GM21619 (cell line): ENCODE measurements around the gene JARID2.

Experiments
- ATAC-seq: cut with Tn5 transposase; IDR thresholded peaks from one replicate; pipeline ENCODE4 v1.9.1; 2021; ENCODE audit not compliant: unreplicated experiment

JARID2 gene

DNA sequence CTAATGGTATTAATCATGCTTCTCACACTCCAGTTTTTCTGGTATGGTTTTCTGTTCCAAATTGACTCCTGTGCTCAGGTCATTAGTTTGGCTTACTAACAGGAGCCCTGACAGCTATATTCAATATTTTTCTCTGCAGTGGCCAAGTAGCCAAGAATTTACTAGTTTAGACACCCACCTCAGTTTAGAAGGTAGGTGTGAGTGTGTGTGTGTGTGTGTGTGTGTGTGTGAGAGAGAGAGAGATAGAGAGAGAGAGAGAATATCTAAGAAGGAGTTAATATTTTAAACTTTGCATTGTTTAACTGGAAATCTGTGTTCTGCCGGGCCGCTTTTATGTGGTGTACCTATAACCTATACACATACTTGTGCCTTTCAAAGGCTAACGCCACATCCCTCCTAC, 18.5 kb downstream of the JARID2 start:
- no peak for ATAC-seq

DNA sequence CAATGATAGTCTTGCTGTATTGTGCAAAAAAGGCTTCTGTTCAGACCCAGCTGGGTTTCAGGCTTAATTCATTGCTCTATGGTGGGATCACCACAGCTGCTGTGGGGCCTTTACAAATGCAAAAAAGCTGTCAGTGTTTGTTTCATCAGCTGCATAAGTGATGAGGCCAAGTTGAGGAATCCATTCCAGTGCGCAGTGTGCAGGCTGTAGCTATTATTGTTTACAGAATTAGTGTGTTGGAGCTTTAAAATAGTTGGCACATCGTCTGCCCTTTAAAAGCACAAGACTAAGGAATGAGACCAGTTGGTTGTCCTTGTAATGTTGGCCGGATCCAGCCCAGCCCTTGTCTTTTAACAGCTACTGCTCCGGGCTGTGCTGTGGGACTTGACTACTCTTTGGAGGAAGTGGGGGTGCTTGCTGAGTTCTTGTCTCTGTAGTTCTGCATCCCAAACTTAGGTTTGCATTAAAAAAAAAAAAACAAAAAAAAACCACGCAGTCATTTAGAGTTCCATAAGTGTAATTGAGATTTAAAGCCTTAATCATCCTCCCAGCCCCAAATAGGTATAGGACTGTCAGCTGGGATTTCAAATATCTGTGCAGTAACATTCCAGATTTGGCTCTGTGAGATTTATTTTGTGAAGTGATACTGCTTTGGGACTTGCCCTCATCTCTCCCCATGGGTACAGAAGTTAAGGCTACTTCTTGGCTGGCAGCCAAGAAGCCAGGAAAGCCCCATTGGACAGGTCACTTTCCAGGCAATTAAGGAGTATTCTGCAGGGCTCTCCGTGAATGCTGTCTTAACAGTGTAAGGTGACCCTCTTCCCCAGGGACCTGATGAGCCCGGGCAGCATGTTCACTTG, 19.3 kb downstream of the JARID2 start:
- ATAC-seq: no peak

DNA sequence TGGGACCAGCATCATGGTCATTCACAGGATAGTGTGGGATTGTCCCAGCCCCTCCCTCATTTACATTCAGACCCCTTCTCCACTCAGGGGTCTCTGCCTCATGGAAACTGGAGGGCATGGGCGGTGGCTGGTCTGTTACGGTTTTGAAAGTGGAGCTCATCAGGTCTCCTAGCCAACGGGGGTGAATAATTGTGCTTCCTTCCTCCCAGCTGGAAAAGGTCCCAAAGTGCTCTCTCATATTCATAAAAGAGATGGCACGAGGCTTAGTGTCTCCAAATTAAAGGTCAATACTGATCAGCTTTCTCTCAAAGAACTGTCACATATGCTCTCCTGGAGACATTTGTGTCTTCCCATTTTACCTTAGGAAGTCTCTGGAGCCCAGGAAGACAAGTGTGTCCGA, 19.9 kb downstream of the JARID2 start:
- ATAC-seq: no peak

DNA sequence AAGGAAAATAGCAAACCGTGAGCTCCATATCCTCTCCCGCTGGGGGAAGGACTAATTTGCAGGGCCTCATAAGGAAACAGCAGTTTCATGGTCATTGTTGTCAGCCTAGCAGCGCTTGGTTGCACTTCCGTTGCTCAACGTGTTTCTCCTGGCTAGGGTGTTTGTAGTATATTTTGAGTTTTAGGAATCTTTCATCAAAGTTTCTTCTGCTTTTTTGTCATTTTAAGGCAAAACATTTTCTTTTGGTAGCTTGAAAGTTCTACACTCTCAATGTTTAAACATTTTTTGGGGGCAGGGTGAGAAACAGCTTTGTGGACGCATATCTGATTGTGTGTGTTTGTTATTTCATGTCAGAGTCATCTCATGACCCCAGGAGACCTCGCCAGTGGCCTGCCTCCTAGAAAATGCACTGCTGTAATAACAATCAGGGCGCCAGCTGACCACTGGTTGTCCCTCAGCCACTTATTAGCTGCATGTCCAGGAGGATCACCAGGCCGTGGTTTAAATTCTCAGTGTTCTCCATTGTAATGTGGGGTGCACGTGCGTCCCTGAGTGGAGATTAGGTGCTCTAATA, 20.6 kb downstream of the JARID2 start:
- peak; percentile 56 for ATAC-seq

DNA sequence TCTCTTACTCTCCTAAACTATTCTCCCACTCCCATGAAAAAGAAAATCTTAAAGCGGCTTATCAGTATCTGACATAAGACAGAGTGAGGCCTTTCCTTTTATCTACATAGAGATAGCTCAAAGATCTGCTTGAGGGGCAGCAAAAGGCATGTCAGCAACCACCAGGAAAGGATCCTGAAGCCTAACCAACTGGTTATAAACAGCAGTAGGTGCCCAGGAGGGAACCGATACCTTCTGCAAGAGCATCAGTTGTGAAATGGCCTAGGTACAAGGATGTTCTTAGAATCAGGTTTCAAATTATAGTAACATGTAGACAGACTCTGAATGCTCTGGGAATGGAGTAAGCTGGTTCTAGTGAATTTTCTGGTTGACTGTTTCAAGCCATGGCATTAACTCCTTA, 21.4 kb downstream of the JARID2 start:
- ATAC-seq: no peak

DNA sequence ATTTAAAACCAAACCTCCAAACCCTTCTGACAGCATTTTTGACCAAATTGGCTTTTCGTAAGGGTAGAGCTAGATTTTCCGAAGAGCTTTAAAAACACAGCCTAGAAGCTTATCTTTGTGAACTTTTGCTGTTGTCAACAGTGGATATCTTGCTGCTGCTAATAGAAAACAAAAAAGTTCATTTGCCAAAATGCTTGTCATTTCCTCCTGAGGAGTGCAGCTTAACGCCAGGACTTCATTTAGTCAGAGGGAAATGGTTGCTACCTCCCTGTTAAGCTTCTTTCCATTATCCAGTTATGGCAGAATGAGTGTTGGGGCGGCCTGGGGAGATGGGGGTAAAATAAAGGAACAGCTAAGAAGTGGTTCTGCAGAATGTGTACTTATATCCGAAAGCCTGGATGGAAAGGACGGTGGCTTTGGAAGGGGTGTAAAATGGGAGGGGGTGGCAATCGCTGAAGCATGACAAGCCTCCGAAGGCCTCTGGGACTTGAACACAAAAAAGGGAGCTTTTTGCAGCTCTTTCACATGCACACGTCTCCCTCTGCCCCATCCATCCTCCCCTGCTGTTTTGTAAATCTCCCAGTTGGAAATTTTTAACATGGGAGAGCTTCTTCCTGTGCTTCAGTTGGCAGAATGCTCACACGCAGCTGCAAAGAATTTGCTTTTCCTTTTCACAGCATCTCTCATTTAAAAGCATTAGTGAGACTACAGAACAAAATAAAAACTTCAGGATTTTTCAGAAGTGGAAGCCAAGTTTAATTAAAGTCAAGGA, 22.5 kb downstream of the JARID2 start:
- no peak for ATAC-seq

DNA sequence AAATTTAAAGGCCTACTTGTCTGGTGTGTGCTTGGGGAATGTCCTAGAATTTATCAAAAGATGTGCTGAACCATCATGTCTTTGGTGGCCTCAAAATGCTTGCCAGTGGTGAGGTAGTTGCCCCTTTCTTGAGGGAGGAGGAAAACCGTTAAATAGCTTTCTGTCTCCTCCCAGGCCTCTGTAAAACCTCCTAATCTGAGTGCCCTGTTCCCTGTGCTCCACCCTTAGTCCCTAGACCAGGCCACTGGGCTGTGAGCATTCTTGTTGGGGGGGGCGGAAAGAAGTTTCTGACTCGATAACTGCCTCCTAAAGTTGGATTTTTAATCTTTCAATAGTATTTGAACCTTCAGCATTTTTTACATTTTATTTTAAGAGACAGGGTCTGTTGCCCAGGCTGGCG, 23.1 kb downstream of the JARID2 start:
- ATAC-seq: no peak

DNA sequence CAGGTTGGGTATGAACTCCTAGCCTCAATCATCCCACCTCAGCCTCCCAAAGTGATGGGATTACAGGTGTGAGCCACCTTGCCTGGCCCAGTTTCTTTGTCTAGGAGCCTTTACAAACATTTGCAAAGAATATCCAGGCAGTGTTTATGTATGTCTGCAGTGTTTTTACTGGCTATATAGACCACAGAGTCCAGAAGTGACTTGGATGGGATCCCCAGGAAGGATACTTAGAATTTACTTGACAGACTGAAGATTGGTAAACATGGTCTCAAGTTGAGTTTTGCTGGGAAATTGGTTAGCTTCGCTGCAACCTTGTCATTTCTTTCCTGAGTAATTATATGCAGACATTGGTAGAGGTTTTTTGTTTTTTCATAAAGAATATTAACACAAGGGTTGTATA, 23.8 kb downstream of the JARID2 start:
- ATAC-seq: no peak

DNA sequence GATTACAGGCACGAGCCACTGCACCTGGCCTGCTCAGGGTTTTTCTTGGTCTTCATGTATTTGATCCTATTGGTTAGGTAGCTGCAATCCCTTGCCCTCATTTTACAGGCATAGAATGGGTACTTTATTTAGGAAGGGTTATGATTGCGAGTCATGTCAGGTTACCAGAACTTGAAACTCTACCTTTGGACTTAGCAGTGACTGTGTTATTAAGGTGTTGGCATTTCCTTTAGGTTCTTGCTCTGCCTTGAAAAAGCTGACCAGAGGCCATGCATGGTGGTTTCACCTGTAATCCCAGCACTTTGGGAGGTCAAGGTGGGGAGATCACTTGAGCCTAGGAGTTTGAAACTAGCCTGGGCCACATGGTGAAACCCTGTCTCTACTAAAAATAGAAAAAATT, 24.5 kb downstream of the JARID2 start:
- no peak for ATAC-seq

DNA sequence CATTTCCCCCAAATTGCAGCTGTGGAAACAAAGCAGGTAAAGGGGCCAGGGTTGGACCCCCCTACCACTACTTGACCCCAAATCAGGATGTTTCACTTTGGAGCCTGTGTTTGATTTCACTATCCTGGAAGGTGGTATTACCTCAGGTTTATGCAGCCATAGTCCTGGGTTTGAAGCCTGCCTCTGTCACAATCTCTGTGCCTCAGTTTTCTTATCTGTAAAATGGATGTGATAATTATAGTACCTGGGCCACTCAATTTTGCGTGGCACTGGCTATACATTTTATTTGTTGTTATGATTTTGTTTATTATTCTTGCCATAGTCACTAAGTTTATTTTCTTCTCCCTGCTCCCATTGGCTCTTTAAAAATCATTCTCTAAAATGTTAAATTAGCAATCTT, 26.7 kb downstream of the JARID2 start:
- ATAC-seq: no peak

DNA sequence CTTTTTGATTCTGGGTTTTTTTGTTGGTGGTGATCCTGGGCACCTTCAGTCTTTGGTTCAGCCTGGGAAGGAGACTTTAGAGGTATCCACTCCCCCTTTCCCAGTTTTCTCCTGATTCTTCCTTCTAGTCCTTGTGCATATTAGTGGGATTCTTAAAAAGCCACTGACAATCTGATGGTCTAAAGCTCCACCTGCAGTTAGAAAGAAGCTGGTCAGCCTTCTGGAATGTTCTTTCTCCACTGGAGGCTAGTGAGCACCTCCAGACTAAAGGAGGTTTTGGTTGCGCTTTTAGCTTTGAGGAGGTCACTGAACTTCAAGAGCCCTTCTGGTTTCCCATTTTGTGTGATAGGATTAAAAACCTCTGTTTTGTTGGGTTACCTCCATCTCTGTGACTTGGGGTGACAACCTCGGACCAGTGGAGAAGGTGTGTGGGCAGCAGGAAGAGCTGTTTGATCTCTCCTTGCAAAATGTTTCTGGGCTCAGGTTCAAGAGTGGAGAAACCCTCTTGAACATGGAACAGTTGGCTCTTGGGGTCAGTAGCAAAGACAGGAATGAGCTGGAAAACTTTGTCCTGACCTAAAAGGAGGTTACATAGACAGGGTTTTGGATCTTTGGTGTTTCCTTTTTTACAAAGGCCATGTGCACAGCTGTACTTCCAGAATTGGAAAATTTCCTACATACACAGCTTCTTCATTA, 29.0 kb downstream of the JARID2 start:
- ATAC-seq: no peak

DNA sequence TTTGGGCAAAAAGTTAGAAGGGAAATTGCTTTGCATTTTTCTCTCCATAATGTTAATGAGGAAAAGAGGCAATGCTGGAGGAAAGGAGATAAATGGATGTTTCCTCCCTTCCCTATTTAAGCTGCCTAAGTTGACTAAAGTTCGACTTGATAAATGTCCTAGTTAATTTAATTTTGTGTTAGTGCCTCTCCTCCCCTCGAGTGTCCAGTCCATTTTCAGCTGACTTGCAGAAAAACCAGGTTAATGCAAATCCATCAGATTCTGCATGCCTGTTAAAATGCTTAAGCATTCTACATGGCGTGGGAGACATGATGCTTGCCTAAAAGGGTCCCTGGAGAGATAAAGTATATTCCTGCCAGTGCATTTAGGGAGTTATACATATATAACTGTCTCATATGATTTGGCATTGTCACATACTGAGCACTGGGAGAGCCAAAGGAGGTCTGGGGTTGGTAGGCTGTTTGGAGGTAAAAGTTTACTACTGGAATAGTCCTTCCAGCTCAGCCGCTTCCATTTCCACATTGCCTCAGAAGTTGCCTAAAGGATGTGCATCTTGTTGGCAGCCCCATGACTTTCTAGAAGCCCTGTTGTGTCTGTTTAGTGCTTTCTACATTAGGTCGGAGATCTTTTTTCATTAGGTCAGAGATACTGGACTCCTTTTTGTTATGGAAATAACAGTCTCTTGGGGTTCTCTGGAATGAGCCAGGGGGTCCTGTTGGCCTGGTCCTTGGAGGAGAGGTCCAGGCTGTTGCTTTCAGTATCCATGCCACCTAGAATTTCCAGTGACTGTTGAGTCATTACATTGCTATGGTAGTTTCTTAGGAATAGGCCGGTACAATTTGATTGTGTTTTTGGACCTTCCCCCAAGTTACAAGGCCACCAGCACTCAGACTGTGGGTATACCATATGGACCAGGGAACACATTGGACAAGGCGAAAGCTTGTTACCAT, 30.4 kb downstream of the JARID2 start:
- no peak for ATAC-seq

DNA sequence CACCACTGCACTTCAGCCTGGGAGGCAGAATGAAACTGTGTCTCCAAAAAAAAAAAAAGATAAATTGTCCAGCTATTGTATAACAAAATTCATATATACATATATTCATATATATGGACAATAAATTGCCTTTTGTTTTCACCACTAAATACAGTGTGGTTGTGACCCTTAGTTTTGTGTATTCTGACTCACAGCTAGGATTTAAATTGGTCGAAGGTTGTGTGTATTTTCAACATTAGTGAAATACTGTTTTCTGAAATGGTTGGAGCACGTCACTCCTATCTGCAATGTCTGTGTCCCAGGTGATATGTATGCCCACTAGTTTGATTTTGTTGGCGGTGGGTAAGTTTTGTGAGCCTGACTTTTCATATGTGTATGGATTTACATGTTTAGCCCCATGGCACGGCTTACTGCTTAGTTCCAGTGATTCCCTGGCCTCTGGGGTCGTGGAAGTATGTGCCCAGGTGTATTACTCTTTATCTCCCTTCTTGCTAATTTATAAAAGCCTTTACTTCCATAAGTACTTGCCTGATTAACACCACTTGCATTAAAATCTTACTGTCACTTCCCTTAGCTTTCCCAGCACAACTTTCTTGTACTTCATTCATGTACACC, 33.3 kb downstream of the JARID2 start:
- no peak for ATAC-seq

DNA sequence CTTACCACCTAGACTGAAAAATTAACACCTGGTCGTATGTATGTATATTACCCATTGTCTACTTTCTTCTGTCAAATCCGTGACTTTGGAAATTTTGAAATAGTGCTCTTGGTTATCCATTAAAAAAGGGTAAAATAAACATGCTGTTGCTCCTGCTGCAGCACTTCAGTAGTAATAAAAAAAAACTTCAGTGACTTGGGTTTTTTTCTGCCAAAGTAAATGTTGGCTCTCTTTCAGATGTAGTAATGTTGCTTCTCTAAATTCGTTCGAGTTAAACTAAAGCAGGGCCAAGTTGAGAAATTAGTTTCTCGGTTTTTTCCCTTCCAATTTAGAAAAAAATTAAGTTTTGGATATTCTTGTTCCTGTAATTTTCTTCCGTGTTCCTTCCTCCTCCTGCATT, 34.2 kb downstream of the JARID2 start:
- ATAC-seq: no peak

DNA sequence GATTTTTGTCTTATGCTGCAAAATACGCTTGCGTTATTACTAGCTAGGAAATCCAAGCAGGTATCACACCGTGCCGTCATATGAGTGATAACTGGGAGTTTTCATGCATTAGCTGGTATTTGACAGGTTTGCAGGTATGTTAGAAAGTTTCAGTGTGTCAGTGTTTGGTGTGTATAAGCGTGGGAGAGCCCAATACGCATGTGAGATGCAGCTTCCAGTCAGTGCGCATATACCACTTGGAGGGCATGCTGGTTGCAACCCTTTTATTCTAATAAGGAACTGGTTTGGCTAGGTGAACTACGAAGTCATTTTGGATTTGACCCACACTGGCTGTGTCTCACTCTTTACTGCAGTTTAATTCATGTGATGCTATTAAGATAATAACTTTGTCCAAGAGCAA, 35.1 kb downstream of the JARID2 start:
- ATAC-seq: no peak

DNA sequence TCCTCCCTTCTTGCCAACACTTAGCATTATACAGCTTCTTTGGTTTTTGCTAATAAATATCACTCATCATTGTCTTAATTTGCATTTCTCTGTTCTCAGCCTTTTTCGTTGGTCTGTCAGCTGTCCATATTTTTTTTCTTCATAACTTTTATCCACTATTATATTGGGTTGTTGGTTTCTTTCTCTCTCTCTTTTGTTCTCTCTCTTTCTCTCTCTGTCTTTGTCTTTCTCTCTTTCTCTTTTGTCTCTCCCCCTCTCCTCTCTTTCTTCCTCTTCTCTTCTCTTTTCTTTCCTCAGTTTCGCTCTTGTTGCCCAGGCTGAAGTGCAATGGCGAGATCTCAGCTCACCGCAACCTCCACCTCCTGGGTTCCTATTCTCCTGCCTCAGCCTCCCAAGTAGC, 36.5 kb downstream of the JARID2 start:
- ATAC-seq: no peak

DNA sequence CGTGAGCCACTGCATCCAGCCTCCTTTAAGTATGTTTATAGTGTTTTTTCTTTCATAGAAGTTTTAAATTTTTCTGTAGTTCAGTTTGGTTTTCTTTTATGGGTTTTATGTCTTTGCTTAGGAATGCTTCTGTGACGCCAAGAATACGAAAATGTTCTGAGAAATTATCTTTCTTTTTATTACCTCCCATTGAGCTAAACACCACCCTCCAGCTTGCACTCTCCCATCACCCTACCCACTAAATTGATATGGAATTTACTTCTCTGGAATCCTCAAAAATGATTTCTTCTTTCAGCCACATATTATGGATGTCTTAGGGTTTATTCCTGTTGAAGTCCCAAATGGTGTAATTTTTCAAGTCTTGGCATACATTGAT, 38.1 kb downstream of the JARID2 start:
- ATAC-seq: no peak

DNA sequence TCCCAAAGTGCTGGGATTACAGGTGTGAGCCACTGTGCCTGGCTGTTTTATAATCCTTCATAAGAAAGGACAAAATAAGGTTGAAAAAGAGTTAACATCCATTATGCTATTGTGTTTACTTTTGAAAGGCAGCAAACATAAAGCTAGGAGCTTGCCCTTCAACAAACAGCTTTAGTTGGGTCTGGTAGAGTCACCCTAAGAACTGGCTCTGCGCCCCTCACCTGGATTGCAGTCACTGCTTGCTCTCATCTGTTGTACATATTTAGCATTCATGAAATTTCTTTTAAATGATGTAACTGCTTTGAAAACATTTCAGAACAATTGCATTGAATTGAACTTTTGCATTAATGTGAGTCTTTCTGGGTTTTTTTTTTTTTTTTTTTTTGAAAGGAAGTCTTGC, 38.9 kb downstream of the JARID2 start:
- no peak for ATAC-seq

DNA sequence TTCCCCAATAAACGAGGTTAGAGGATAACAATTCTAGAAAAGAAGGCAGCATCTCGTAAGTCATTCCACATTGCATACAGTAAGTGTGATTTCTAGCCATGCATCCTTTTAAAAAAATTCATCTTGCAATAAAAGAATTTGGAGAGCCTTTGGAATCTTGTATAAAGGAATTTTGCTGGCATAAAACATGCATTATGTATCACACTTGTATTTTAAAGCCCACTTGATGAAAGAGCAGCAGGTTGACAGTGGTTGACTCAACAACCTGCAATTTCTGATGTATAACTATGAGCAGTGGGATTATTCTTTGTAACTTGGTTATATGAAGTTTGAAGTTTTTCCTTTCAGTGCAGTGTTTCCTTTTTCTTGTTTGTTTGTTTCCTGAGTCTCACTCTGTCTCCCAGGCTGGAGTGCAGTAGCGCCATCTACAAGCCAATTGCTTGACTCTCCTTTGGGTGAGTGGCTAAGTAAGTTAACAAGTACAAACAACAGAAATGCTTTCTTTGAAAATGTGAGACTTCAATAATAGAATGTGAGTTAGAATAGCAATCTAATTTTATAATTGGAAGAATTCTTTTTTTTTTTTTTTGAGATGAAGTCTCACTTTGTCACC, 39.9 kb downstream of the JARID2 start:
- no peak for ATAC-seq
